Psoas muscle (tissue), 8 donors: ENCODE measurements around the gene ADARB1. TPM values are rescaled to one million over a fixed set of nuclear protein-coding genes. Genes with fewer than 3 reads are reported as not detected.

Experiments
- ATAC-seq, 4 donors: fragments of 200-7000 bp; cut with Tn5 transposase; one replicate each; pipeline ENCODE4 v1.9.1; 2020; ENCODE audit warnings: moderate library complexity in 3 of 4, mild to moderate bottlenecking in 2 of 4
- DNase-seq, 2 donors: peaks; one replicate each; pipeline ENCODE4 v3.0.0-alpha.2; 2020
- H3K27ac ChIP-seq: fragments of 200-600 bp; one replicate; pipeline ENCODE4 v1.8.0; 2022
- H3K27me3 ChIP-seq, 3 donors: fragments of 200-600 bp in 1 of 3; one replicate each; pipeline versions ENCODE4 v1.6.1 to v1.8.0; 2013 to 2022; ENCODE audit warnings: low read length in 2 of 3, mild to moderate bottlenecking in 2 of 3, moderate library complexity in 1 of 3; ENCODE audit not compliant: insufficient read depth in 3 of 3
- H3K36me3 ChIP-seq, 2 donors: fragments of 200-600 bp in 1 of 2; one replicate each; pipeline versions ENCODE4 v1.6.1 to v1.8.0; 2013 to 2022; ENCODE audit warnings: low read depth in 1 of 2, mild to moderate bottlenecking in 1 of 2, moderate library complexity in 1 of 2; ENCODE audit not compliant: insufficient read depth in 1 of 2
- H3K4me1 ChIP-seq: fragments of 200-600 bp; one replicate; pipeline ENCODE4 v1.8.0; 2022
- H3K4me3 ChIP-seq: fragments of 200-600 bp; one replicate; pipeline ENCODE4 v1.8.0; 2022; ENCODE audit warnings: mild to moderate bottlenecking
- H3K9me3 ChIP-seq: fragments of 200-600 bp; one replicate; pipeline ENCODE4 v1.8.0; 2022
- CTCF ChIP-seq: fragments of 200-600 bp; IDR thresholded peaks from one replicate; pipeline ENCODE4 v1.8.0; 2022; ENCODE audit warnings: antibody characterized with exemption
- WGBS, 3 donors: extraction: QIAGEN DNeasy Blood & Tissue Kit; methylation state at CpG; one replicate each; pipeline versions ENCODE4 v1.1.6 to v1.1.7; 2013; 5-methylcytosine and 5-hydroxymethylcytosine counted together
- intact Hi-C, 2 donors: fragments of 100-400 bp; cut with DNase I; formaldehyde crosslinking; loops; one replicate each; pipeline versions ENCODE4 v1.11.0 to v1.14.2; 2022
- polyA plus RNA-seq, 3 donors: library from polyadenylated mRNA; stranded (reverse); fragments of 200-250 nt; gene quantifications; one replicate each; pipeline ENCODE4 v1.2.3, GENCODE V29; 2013
- total RNA-seq, 4 donors: library from RNA; stranded (reverse); fragmentation: NEBNext Ultra II Directional in 2 of 4; extraction: Animal tissue kit (Norgen Biotek cat#: 25700) in 2 of 4; gene quantifications; one replicate each; pipeline versions ENCODE4 v1.2.1 to v1.2.4, GENCODE V29; 2021 to 2023
- donor health status: healthy with polysubstance abuse.
- donor health status: DM: no; HTN: no; CAD: no; lungs with moderate emphysema.
- donor health status: Bipolar disorder and iron deficiency.
- donor health status: healthy.
- donor health status: DM: yes; HTN: yes; CAD: no.
- donor health status: DM: no; HTN: no; CAD: no.
- donor health status: DM: no; HTN: no; CAD: no.
- donor health status: DM: yes; HTN: yes; CAD: no.

The ADARB1 gene
- total and polyA plus RNA-seq, 7 donors: 3.8 to 22.7 (median 6.9) TPM

GRCh38 chr21:45074818-45075595, 627 bp downstream of the ADARB1 start:
- DNase-seq (peak in 1 of 2 donors; percentile 69), ATAC-seq (peak; percentile 7 to 45 (median 29))
- TF ChIP-seq CTCF: no peak
- no peaks in the 10 kb centered on the region for H3K9me3 ChIP-seq
- H3K4me3 ChIP-seq: peak overlapping the region; percentile 85
- H3K36me3 ChIP-seq: no peaks in the 10 kb centered on the region
- H3K4me1 ChIP-seq: peaks cover 43% of the 10 kb centered on the region
- 0 to 3% (median 1%) methylated on average over 50 to 98 of the region's 98 CpGs for WGBS, 3 donors
- intact Hi-C loops: loop anchor here (5.0 to 10.0 kb wide), 3 partner anchors 37 to 123 kb away; no protein-coding TSS in a partner anchor
- peak overlapping the region; percentile 44 for H3K27ac ChIP-seq
- H3K27me3 ChIP-seq: no peaks in the 10 kb centered on the region

- peak overlapping the region; percentile 44 for H3K27ac ChIP-seq
- no peak for TF ChIP-seq CTCF
- H3K4me3 ChIP-seq: peak overlapping the region; percentile 85
- H3K9me3 ChIP-seq: no peaks in the 10 kb centered on the region
- DNase-seq (no peak), ATAC-seq (no peak)
- peaks cover 37% of the 10 kb centered on the region for H3K4me1 ChIP-seq
- intact Hi-C loops: loop anchor here (5.0 to 10.0 kb wide), 2 partner anchors 37 to 49 kb away; no protein-coding TSS in a partner anchor
- H3K36me3 ChIP-seq: no peaks in the 10 kb centered on the region
- WGBS, 3 donors: 30 to 42% (median 34%) methylated on average over 18 of the region's 18 CpGs
- H3K27me3 ChIP-seq: no peaks in the 10 kb centered on the region
Observed at GRCh38 chr21:45075596-45076244, 1.3 kb downstream of the ADARB1 start.

GRCh38 chr21:45076245-45076711, 1.9 kb downstream of the ADARB1 start:
- Histone ChIP-seq H3K36me3 (peaks cover 0 to 2% of the 10 kb centered on the region in 2 donors), H3K9me3 (no peaks in the 10 kb centered on the region), H3K27ac (no peak overlapping the region), H3K4me1 (peaks cover 32% of the 10 kb centered on the region), H3K4me3 (peak overlapping the region; percentile 85), H3K27me3 (no peaks in the 10 kb centered on the region)
- no peak for TF ChIP-seq CTCF
- ATAC-seq: no peak
- intact Hi-C loops: loop anchor here (5.0 to 10.0 kb wide), 2 partner anchors 36 to 49 kb away; no protein-coding TSS in a partner anchor
- no peak for DNase-seq
- WGBS, 3 donors: 47 to 59% (median 58%) methylated on average over 8 of the region's 8 CpGs

GRCh38 chr21:45078371-45078770, 4.0 kb downstream of the ADARB1 start:
- intact Hi-C loops: loop anchor here (2.0 to 10.0 kb wide), 3 partner anchors 34 to 46 kb away; no protein-coding TSS in a partner anchor
- Histone ChIP-seq H3K27me3 (no peaks in the 10 kb centered on the region), H3K27ac (no peak overlapping the region), H3K4me3 (no peak overlapping the region), H3K36me3 (peaks cover 0 to 15% of the 10 kb centered on the region in 2 donors), H3K9me3 (no peaks in the 10 kb centered on the region), H3K4me1 (peaks cover 26% of the 10 kb centered on the region)
- DNase-seq (no peak), ATAC-seq (no peak)
- TF ChIP-seq CTCF: no peak
- 74 to 93% (median 77%) methylated on average over 5 of the region's 5 CpGs for WGBS, 3 donors
